ENCODE data around the gene JAM2.

- TF ChIP-seq CTCF (IDR thresholded peaks at IDR 0.05; ENCODE audit: poor library complexity, severe bottlenecking): peak; percentile 81
- TF ChIP-seq EZH2 (IDR thresholded peaks at IDR 0.05; ENCODE audit: borderline replicate concordance, insufficient read depth, low read length, poor library complexity, severe bottlenecking): no peak
Measured at GRCh38 chr21:25639551-25640201, 618 bp downstream of the JAM2 start.
